IPS DF 6.9 (cell line): ENCODE data around the gene FPR1.
A peak's percentile ranks its signal among the peaks of the same experiment; 100 is the strongest.

Experiments used
- DNase-seq: peaks from one replicate; pipeline ENCODE4 v3.0.0-alpha.2; 2013; ENCODE audit warnings: low read depth, low spot score
- H3K27ac ChIP-seq: one replicate; pipeline ENCODE4 v1.5.1; 2013; ENCODE audit warnings: low read length, control low read depth
- H3K27me3 ChIP-seq: 2 replicates; pipeline ENCODE4 v1.6.1; 2013; ENCODE audit warnings: mild to moderate bottlenecking, low read length; ENCODE audit not compliant: control insufficient read depth, insufficient read depth
- H3K36me3 ChIP-seq: 2 replicates; pipeline ENCODE4 v1.6.1; 2013; ENCODE audit warnings: low read length; ENCODE audit not compliant: control insufficient read depth, insufficient read depth
- H3K4me1 ChIP-seq: 2 replicates; pipeline ENCODE4 v1.6.1; 2013; ENCODE audit warnings: low read length; ENCODE audit not compliant: control insufficient read depth, insufficient read depth
- H3K4me3 ChIP-seq: 2 replicates; pipeline ENCODE4 v1.5.1; 2013; ENCODE audit warnings: mild to moderate bottlenecking, low read length
- H3K9me3 ChIP-seq: 2 replicates; pipeline ENCODE4 v1.6.1; 2013; ENCODE audit warnings: low read length, inconsistent platforms; ENCODE audit not compliant: control insufficient read depth, insufficient read depth
- WGBS: extraction: QIAGEN DNeasy Blood & Tissue Kit; methylation state at CpG from one replicate; pipeline ENCODE4 v1.1.7; 2013; ENCODE audit warnings: mixed read lengths, missing lambda C conversion rate; ENCODE audit not compliant: insufficient read length, insufficient coverage; 5-methylcytosine and 5-hydroxymethylcytosine counted together

The FPR1 gene

DNA sequence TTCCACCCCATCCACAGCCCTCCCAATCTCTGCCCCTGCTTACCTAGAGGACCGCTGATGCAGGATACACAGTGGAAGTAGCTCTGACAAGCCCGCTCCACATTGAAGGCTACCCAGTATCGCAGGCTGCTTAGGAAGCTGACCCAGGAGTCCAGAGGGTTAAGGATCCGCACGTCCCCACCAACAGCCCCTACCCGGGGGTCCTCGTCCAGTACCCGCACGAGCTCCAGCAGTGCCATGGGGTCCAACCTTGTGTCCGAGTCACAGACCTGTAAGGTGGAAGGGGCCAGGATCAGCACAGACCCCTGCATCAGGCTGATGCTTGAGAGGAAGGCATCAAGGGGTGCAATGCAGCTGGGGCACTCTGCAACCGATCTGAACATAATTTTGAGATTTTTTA, 34.8 kb downstream of the FPR1 start:
- Histone ChIP-seq H3K4me1 (0 out of 2 replicates have a peak, but pooled peaks cover 2% of the 10 kb centered on the region), H3K36me3 (peaks cover 2% of the 10 kb centered on the region; the same call in 1 of the 2 replicates), H3K27me3 (peaks cover 10% of the 10 kb centered on the region), H3K9me3 (no peaks in the 10 kb centered on the region), H3K27ac (no peak overlapping the region), H3K4me3 (no peak overlapping the region)
- WGBS = no CpG with 5 or more reads among the region's 11 CpGs
- DNase-seq = no peak

DNA sequence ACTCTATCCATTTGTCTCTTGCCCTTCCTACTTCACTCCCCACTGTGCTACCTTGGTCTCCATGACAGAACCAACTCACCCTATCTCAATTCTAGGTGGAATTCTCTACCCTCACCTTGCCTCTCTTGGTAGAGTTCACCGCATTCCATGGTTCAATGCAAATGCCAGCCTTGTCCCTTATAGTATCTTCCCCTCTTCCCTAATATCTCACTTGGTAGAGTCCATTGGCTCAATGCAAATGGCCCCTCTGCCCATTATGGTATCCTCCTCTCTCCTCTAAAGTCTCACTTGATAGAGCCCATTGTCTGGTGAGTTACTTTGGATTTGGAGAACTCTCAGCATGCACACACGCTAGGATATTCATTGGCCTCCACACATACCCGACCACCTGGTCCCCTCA, 35.8 kb downstream of the FPR1 start:
- no peak overlapping the region for H3K27ac ChIP-seq
- no peak for DNase-seq
- no peak overlapping the region for H3K4me3 ChIP-seq
- 0 out of 2 replicates have a peak, but pooled peaks cover 2% of the 10 kb centered on the region for H3K4me1 ChIP-seq
- peaks cover 10% of the 10 kb centered on the region for H3K27me3 ChIP-seq
- H3K9me3 ChIP-seq = no peaks in the 10 kb centered on the region
- H3K36me3 ChIP-seq = peaks cover 2% of the 10 kb centered on the region; the same call in 1 of the 2 replicates
- WGBS = no CpG with 5 or more reads among the region's 3 CpGs

- H3K27me3 ChIP-seq = peaks cover 10% of the 10 kb centered on the region
- H3K36me3 ChIP-seq = peaks cover 2% of the 10 kb centered on the region; the same call in 1 of the 2 replicates
- no CpG with 5 or more reads among the region's 3 CpGs for WGBS
- no peaks in the 10 kb centered on the region for H3K9me3 ChIP-seq
- no peak overlapping the region for H3K27ac ChIP-seq
- 0 out of 2 replicates have a peak, but pooled peaks cover 2% of the 10 kb centered on the region for H3K4me1 ChIP-seq
- no peak overlapping the region for H3K4me3 ChIP-seq
- DNase-seq = no peak
These were observed 36.8 kb downstream of the FPR1 start for GRCh38 chr19:51714848-51715247.

- Histone ChIP-seq H3K36me3 (no peaks in the 10 kb centered on the region), H3K4me1 (no peaks in the 10 kb centered on the region), H3K27me3 (peaks cover 2% of the 10 kb centered on the region), H3K27ac (no peak overlapping the region), H3K9me3 (no peaks in the 10 kb centered on the region), H3K4me3 (no peak overlapping the region)
- DNase-seq = no peak
- WGBS = no CpG with 5 or more reads among the region's 74 CpGs
These were observed 38.1 kb downstream of the FPR1 start for GRCh38 chr19:51713319-51714285.

- Histone ChIP-seq H3K4me3 (no peak overlapping the region), H3K4me1 (no peaks in the 10 kb centered on the region), H3K9me3 (no peaks in the 10 kb centered on the region), H3K36me3 (no peaks in the 10 kb centered on the region), H3K27me3 (no peaks in the 10 kb centered on the region; the same call in 1 of the 2 replicates), H3K27ac (no peak overlapping the region)
- WGBS = no CpG with 5 or more reads among the region's 9 CpGs
- peak; percentile 39 for DNase-seq
These were observed 39.1 kb downstream of the FPR1 start for GRCh38 chr19:51712461-51713081.

- Histone ChIP-seq H3K27me3 (no peaks in the 10 kb centered on the region; the same call in 1 of the 2 replicates), H3K9me3 (no peaks in the 10 kb centered on the region), H3K36me3 (no peaks in the 10 kb centered on the region), H3K4me3 (no peak overlapping the region), H3K27ac (no peak overlapping the region), H3K4me1 (no peaks in the 10 kb centered on the region)
- DNase-seq = no peak
- WGBS = no CpG with 5 or more reads among the region's 1 CpG
These were observed 40.0 kb downstream of the FPR1 start for GRCh38 chr19:51711702-51712101.

GRCh38 chr19:51710163-51710562, 41.5 kb downstream of the FPR1 start:
- Histone ChIP-seq H3K27ac (no peak overlapping the region), H3K4me1 (no peaks in the 10 kb centered on the region), H3K36me3 (no peaks in the 10 kb centered on the region), H3K9me3 (no peaks in the 10 kb centered on the region), H3K27me3 (no peaks in the 10 kb centered on the region), H3K4me3 (no peak overlapping the region)
- WGBS = no CpG with 5 or more reads among the region's 2 CpGs
- no peak for DNase-seq

GRCh38 chr19:51709575-51709974, 42.1 kb downstream of the FPR1 start:
- no peaks in the 10 kb centered on the region for H3K27me3 ChIP-seq
- no peaks in the 10 kb centered on the region for H3K9me3 ChIP-seq
- no peaks in the 10 kb centered on the region for H3K36me3 ChIP-seq
- H3K27ac ChIP-seq = no peak overlapping the region
- no peaks in the 10 kb centered on the region for H3K4me1 ChIP-seq
- DNase-seq = no peak
- WGBS = no CpG with 5 or more reads among the region's 6 CpGs
- H3K4me3 ChIP-seq = no peak overlapping the region

GRCh38 chr19:51708811-51709210, 42.9 kb downstream of the FPR1 start:
- Histone ChIP-seq H3K9me3 (no peaks in the 10 kb centered on the region), H3K36me3 (no peaks in the 10 kb centered on the region), H3K4me3 (no peak overlapping the region)

DNA sequence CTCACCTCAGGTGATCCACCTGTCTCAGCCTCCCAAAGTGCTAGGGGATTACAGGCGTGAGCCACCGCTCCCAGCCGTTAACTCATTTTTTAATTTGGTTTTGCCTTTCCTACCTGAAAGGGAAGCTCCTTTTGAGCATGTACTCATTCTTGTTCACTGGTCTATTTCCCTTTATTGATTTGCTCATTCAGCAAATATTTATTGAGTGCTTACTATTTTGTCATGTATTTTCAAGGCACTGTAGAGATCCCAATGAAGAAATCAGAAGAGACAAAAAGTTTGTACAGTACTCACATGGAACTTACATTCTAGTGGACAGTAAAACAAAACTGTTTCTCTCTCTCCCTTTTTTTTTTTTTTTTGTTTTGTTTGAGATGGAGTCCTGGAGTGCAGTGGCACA, 44.8 kb downstream of the FPR1 start:
- no peaks in the 10 kb centered on the region for H3K27me3 ChIP-seq
- H3K4me3 ChIP-seq = no peak overlapping the region
- no peaks in the 10 kb centered on the region for H3K4me1 ChIP-seq
- H3K9me3 ChIP-seq = no peaks in the 10 kb centered on the region
- H3K36me3 ChIP-seq = no peaks in the 10 kb centered on the region
- DNase-seq = no peak
- H3K27ac ChIP-seq = no peak overlapping the region
- no CpG with 5 or more reads among the region's 3 CpGs for WGBS

More at GRCh38 chr19:51708811-51709210, 42.9 kb downstream of the FPR1 start:
- no peaks in the 10 kb centered on the region for H3K27me3 ChIP-seq
- no peak for DNase-seq
- H3K27ac ChIP-seq = no peak overlapping the region
- H3K4me1 ChIP-seq = no peaks in the 10 kb centered on the region
- WGBS = no CpG with 5 or more reads among the region's 4 CpGs
